Measurements from ENCODE around the gene DNAJC16. TPM values are rescaled to one million over a fixed set of nuclear protein-coding genes. Genes with fewer than 3 reads are reported as not detected.
"Not testable (repeated sequence)": the region's sequence is repeated elsewhere in the genome, so short reads cannot be mapped to it uniquely, and the experiment has no call there.

DNAJC16 gene
- total and polyA plus RNA-seq, 9 of the 15 experiments (the other 6 are each of a cell fraction or from before 2014, with no cell fraction given) = 6.9 to 16.8 (median 12.8) TPM

GRCh38 chr1:15482983-15483543 lies 43.6 kb upstream of the DNAJC16 start:
- POLR2A ChIA-PET; H3K4me1 ChIP-seq (replicated peaks in 1 of 2; ENCODE audit: control insufficient read depth in 2 of 2, insufficient read depth in 2 of 2, low read length in 2 of 2); intact Hi-C loops (cut with micrococcal nuclease): not testable (repeated sequence)

GRCh38 chr1:15483971-15484370 lies 42.7 kb upstream of the DNAJC16 start:
- no peaks in the 10 kb centered on the region for H3K27me3 ChIP-seq (ENCODE audit: control insufficient read depth in 2 of 2, insufficient read depth in 2 of 2, low read length in 2 of 2)
- no peak overlapping the region for H3K9ac ChIP-seq (ENCODE audit: insufficient read depth in 1 of 2, low read depth in 2 of 2, low read length in 2 of 2)
- DNase-seq (ENCODE audit: extremely low read depth in 1 of 4, low spot score in 3 of 4) (no peak), ATAC-seq (no peak), FAIRE-seq (no peak)
- no peak overlapping the region for H3K4me3 ChIP-seq
- BruUV-seq (replicated peaks) = no TSS peak
- H3K27ac ChIP-seq (ENCODE audit: extremely low read depth, low read depth, low read length) = no peak overlapping the region
- H3K79me2 ChIP-seq (ENCODE audit: control insufficient read depth, insufficient read depth, low read length) = no peaks in the 10 kb centered on the region
- POLR2A ChIA-PET = no interaction called here
- 28% methylated on average over 2 of the region's 2 CpGs for WGBS (ENCODE audit: insufficient coverage, low coverage, missing lambda C conversion rate)
- H4K20me1 ChIP-seq (replicated peaks; ENCODE audit: control insufficient read depth, insufficient read depth, low read length) = no peaks in the 10 kb centered on the region
- H3K4me2 ChIP-seq (ENCODE audit: insufficient read depth, low read length) = no peak overlapping the region
- in situ Hi-C loops (cut with MboI) (no loop called here), intact Hi-C loops (cut with micrococcal nuclease) (no loop called here)
- TF ChIP-seq PHF20 (IDR thresholded peaks at IDR 0.05; ENCODE audit: partially characterized antibody) (no peak), KLF10 (CRISPR knock-in tag; IDR thresholded peaks at IDR 0.05) (no peak), ZBTB8A (IDR thresholded peaks at IDR 0.05; ENCODE audit: partially characterized antibody) (no peak), TFE3 (CRISPR knock-in tag; IDR thresholded peaks at IDR 0.05) (peak; percentile 82)
- H3K36me3 ChIP-seq (ENCODE audit: control insufficient read depth, insufficient read depth, low read length) = no peaks in the 10 kb centered on the region
- CTCF ChIA-PET (ENCODE audit: low intra/inter-chr PET ratio) = no interaction called here
- H3K9me3 ChIP-seq (replicated peaks; ENCODE audit: control insufficient read depth, insufficient read depth, low read depth, low read length) = no peaks in the 10 kb centered on the region
- 0 out of 5 replicates have a peak, but pooled peaks cover 0 to under 1% of the 10 kb centered on the region in 2 experiments for H3K4me1 ChIP-seq (replicated peaks in 1 of 2; ENCODE audit: control insufficient read depth in 2 of 2, insufficient read depth in 2 of 2, low read length in 2 of 2)
- no peaks in the 10 kb centered on the region for H3K9me1 ChIP-seq (ENCODE audit: control insufficient read depth, insufficient read depth, low read length)
- H2AFZ ChIP-seq (ENCODE audit: low read depth, low read length) = no peak overlapping the region

More at GRCh38 chr1:15482983-15483543, 43.6 kb upstream of the DNAJC16 start:
- H4K20me1 ChIP-seq (replicated peaks; ENCODE audit: control insufficient read depth, insufficient read depth, low read length); DNase-seq (ENCODE audit: extremely low read depth in 1 of 4, low spot score in 3 of 4); H3K27me3 ChIP-seq (ENCODE audit: control insufficient read depth in 2 of 2, insufficient read depth in 2 of 2, low read length in 2 of 2); in situ Hi-C loops (cut with MboI); ATAC-seq; FAIRE-seq; H3K9me1 ChIP-seq (ENCODE audit: control insufficient read depth, insufficient read depth, low read length); H3K27ac ChIP-seq (ENCODE audit: extremely low read depth, low read depth, low read length); H3K36me3 ChIP-seq (ENCODE audit: control insufficient read depth, insufficient read depth, low read length); H3K9me3 ChIP-seq (replicated peaks; ENCODE audit: control insufficient read depth, insufficient read depth, low read depth, low read length); H3K4me3 ChIP-seq; H2AFZ ChIP-seq (ENCODE audit: low read depth, low read length); H3K4me2 ChIP-seq (ENCODE audit: insufficient read depth, low read length); H3K9ac ChIP-seq (ENCODE audit: insufficient read depth in 1 of 2, low read depth in 2 of 2, low read length in 2 of 2); CTCF ChIA-PET (ENCODE audit: low intra/inter-chr PET ratio); H3K79me2 ChIP-seq (ENCODE audit: control insufficient read depth, insufficient read depth, low read length); BruUV-seq (replicated peaks); TF ChIP-seq ATF3 (CRISPR knock-in tag; conservative IDR thresholded peaks at IDR 0.05): not testable (repeated sequence)
- TF ChIP-seq ATF3 (IDR thresholded peaks at IDR 0.05) = 0 out of 2 replicates have a peak, but pooled peaks have one; percentile 10
- WGBS (ENCODE audit: insufficient coverage, low coverage, missing lambda C conversion rate) = 51% methylated on average over 11 of the region's 16 CpGs

All from K562 (cell line).